ENCODE data around the gene SLC2A4.
A peak's percentile ranks its signal among the peaks of the same experiment; 100 is the strongest.
"Not testable (repeated sequence)": the region's sequence is repeated elsewhere in the genome, so short reads cannot be mapped to it uniquely, and the experiment has no call there.

Gene SLC2A4

DNA sequence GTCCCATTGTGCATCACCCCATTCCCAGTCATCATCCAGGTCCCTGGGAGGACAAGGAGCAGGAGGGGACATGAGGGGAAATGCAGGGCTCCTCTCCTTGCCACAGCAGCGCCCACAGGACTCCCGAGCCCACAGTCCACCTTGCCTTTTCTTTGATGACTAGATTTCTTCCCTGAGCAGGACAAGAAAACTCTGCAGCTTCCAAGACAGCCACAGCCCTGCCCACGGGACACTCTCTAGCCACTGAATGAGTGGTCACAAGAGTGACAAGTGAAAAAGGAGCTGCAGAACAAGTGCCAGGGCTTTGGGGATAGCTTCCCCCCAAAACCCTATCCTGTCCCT is 42.9 kb downstream of the SLC2A4 start:
- DNase-seq (ENCODE audit: low spot score): no peak

DNA sequence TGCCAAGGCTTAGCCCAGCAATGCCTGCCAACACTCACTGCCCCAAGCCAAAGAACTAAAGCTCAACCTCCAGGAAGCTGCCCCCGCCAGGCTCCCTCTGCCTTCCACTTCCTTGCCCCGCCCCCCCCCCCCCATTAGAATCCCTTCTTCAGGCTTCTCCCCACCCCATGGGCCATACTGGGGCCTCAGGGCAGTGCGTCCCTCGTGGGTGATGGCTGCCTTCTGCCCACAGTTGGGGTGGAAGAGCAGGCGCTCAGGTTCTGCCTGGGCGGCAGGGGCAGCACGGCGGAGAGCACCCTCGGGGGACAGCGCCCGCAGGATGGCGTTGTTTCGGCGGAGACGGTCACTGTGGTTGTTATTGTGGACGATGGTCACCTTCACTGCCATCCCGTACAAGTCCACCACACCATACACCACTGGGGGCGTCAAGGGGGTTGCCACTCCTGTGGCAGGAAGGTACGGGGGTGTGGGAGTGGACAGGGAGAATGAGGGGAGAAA is 43.6 kb downstream of the SLC2A4 start:
- DNase-seq (ENCODE audit: low spot score): no peak

DNA sequence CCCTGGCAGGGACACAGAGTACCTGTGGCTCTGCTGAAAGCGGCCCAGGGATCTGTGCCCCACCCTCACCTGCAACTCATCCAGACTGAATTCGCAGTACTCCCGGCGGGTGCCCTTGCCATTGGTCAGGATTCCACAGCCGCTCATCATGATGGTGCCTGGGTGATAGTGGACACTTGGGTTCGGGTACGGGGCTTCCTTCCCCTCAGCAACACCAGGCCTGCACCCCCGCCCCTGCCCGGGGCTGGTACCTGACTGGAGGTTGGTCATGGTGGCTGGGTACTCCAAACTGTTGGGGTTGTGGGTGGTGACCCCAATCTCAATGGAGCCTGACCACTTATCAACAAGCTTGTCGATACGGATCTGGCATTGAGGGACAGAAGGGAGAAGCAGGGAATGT is 44.7 kb downstream of the SLC2A4 start:
- DNase-seq (ENCODE audit: low spot score): no peak

DNA sequence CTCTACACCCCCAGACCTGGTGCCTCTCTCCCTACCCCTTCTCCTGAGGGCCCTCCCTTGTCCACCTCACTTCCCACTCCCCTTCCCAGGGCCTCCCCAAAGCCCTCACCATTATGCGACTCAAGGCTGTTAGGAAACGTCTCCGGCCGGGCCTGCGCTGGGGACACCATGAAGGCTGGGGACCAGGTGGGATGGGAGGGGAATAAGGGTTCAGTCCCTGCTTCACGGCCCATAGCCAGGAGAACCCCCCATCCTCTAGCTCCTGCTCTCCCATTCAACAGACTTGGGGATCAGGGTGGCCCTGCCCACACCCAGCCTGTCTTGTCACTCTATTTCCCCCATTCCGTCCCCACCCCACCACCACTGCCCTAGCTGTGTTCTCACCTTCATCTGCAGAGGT is 45.5 kb downstream of the SLC2A4 start:
- DNase-seq (ENCODE audit: low spot score): no peak

DNA sequence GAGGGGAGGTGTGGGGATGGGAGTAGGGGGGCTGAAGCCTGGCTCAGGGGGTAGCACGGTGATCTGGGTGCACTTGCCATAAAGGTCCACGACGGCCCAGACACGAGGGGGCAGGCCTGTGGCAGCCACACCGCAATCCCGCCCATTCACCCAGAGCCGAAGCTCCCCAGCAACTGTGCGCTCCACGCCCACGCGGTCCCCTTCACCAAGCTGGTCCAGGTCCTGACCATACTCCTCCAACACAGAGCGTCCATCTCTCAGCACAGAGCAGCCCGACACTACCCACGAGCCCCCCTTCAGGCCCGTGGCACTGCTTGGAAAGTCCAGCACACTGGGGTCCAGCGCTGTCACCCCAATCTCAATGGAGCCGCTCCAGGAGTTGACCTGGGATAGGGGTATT is 46.0 kb downstream of the SLC2A4 start:
- no peak for DNase-seq (ENCODE audit: low spot score)

DNA sequence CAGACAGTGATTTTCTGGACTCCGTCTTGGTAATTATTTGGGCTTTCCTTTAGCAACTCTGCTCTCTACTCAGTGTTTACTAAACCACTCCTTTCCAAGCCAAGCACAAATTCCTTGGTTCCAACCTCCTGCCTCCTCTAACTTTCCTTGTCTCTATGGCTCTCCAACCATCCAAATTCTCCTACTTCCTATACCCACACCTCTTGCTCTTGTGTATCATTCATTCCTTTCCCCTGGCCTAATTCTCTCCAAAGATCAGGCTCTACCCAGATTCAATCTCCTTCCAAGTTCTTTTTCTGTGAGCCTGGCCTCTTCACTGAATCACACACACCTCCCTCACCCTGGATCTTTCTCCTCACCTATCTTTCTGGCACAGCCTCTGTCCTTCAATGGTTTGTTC is 46.5 kb downstream of the SLC2A4 start:
- no peak for DNase-seq (ENCODE audit: low spot score)

DNA sequence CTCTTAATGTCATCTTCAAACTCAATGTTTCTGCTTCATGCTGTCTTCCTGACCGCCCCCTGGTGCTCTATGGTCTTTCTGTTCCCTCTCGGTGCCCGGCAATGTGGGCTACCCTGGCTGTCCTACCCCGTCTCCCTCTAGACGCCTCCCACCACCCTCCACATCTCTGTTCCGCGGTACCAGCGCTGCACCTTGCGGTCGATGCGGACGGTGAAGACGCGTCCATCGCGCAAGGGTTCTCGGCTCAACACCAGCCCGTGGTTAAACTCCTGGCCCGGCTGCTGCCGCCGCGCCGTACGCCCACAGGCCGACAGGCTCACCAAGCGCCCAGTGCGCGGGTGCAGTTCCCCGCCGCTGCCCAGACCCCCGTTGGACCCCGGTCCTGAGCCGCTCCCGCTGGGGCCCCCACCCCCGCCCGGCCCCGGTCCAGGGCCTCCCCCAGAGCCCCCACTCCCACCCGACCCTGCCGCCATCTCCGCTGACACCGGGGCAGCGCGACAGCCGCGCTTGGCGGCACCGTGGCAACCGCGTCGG is 47.4 kb downstream of the SLC2A4 start, which contains the start of gene NEURL4:
NEURL4 (minus strand) TSS at position 496 of the 534 bp plus-strand sequence; CDS start at position 473, 23 bp downstream.
- no peak for DNase-seq (ENCODE audit: low spot score)

DNA sequence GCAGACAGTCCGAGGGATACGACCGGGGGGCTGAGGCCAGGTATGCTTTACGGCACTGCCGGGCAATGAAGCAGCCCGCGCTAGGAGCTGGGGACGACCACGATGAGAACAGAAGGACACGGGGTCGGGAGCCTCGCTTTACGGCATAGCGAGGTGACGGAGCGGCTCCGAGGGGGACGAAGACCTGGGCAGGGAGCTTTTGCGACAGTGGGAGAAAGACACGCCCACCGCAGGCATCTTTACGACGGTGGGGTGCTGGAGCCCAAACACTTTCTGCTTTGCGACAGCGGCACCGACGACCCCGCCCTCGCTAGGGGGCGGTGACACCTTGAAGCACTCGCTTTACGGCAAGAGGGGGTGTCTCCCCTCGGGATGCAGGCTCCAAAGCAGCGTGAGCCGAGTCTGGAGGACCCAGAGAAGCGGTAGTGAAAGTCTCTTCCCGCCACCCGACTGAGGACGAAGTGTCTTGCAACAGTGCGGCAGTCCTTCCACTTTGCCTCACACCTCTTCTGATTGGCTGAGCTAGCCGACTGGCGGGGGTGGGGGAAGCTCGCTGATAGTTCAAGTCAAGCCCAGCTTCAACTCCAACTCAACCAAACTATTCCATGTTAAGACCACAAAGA is 48.0 kb downstream of the SLC2A4 start:
- peak; percentile 97 for DNase-seq (ENCODE audit: low spot score)

DNA sequence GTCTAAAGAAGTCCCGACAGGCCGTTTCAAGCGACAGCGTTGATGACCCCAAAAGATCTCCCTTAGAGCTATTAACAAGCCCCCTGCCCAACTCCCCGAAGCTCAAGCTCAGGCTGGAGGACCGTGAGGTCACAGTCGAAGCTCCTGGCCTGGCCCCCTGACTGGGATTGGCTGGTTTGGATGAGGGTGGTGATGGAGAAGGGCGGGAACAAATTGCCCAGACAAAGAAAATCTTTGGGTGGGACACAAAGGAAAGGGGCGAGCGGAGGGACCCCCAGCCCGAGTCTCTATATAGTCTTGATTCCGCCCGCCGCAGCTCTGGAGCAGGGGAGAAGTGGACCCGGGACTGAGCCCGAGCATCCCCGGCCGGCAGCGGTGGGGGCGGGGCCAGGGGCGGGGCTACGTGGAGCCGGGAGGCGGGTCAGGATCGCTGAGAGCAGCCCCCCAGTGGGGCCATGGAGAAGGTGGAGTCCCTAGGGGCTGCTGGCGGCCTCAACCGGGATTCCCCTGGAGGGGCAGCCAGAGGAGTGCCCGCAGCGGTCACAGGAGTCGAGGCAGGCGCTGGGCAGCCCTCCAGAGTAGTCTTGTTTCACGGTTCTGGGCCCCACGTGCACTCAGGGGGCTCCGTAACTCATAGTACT is 48.6 kb downstream of the SLC2A4 start:
- peak; percentile 74 for DNase-seq (ENCODE audit: low spot score)

DNA sequence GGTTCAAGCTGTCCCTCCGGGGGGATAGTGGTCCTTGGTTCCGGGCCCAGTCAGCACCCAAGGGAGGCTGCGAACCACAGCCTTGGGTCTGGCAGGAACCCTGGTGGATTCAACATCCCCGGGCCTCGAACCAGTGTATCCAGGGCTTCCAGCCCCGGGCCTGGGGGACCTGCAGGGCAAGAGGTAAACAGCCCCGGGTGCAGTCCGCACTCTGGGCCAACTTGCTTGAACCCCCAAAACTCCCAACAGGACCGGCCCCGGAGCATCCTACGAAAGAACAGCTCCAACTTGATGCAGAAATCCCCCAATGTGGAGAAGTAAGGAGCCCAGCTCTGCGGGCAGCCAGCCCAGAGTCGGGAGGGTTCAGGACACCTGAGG is 49.1 kb downstream of the SLC2A4 start:
- no peak for DNase-seq (ENCODE audit: low spot score)

DNA sequence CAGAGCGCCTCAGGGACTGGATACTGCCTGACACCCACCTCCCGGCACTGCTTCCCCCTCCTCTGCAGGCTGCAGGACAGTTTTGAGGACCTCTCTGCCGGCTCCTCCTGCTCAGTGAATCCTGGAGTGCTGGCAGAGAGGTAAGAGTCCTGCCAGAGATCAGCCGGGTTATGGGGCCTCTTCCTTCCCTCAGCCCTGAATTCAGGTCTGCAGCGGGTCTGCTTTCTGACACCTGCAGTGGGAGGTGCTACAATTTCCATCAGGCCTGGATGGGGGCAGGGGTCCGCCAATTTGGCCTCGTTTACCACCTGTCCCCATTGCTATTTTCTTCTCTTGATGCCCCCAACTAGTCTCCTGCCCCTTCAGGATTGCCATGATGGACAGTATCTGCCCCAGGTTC is 50.6 kb downstream of the SLC2A4 start:
- DNase-seq (ENCODE audit: low spot score): no peak

DNA sequence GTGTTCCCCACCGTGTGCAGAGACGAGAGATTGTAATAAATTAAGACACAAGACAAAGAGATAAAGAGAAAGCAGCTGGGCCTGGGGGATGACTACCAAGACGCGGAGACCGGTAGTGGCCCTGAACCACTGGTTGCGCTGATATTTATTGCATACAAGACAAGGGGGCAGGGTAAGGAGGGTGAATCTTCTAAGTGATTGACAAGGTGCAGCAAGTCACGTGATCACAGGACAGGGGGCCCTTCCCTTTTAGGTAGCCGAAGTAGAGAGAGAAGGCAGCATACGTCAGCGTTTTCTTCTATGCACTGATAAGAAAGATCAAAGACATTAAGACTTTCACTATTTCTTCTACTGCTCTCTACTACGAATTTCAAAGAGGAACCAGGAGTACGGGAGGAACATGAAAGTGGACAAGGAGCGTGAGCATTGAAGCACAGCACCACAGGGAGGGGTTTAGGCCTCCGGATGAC is 51.1 kb downstream of the SLC2A4 start:
- DNase-seq (ENCODE audit: low spot score): not testable (repeated sequence)

DNA sequence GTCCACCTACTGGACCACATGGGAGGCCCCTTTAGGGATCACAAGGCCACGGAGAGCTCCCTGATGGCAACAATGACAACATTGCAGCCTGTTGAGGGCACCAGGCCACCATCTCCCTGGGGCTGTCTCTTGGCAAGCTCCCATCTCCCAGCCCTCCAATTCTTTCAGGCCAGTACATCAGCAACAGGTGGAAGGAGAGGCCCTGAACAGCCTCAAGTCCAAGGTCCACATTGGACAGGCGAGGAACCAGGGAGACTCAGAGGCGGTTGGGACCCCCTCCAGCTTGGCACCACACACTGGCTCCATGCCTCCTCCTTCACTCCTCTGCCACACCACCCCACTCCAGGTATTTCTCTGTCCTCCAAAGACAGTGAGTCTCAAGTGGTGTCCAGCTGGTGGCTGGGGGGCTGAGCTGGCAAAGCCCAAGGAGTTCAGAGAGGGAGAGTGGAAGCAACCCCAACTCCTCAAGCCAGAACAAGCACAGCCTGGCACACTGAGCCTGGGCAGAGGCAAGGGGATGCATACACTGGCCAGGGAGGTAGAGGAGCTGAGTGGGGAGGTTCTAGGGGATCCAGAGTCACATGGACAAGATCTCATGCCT is 53.5 kb downstream of the SLC2A4 start:
- no peak for DNase-seq (ENCODE audit: low spot score)

DNA sequence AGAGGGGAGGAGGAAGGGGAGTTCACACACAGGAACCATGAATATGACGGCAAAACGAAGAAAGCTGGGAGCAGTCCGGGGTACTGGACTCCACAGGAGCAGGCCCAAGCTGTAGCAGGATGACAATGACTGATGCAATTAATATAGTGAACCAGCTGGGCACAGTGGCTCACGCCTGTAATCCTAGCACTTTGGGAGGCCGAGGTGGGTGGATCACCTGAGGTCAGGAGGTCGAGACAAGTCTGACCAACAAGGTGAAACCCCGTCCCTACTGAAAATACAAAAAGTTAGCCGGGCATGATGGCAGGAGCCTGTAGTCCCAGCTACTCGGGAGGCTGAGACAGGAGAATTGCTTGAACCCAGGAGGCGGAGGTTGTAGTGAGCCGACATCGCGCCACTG is 54.2 kb downstream of the SLC2A4 start:
- not testable (repeated sequence) for DNase-seq (ENCODE audit: low spot score)

DNA sequence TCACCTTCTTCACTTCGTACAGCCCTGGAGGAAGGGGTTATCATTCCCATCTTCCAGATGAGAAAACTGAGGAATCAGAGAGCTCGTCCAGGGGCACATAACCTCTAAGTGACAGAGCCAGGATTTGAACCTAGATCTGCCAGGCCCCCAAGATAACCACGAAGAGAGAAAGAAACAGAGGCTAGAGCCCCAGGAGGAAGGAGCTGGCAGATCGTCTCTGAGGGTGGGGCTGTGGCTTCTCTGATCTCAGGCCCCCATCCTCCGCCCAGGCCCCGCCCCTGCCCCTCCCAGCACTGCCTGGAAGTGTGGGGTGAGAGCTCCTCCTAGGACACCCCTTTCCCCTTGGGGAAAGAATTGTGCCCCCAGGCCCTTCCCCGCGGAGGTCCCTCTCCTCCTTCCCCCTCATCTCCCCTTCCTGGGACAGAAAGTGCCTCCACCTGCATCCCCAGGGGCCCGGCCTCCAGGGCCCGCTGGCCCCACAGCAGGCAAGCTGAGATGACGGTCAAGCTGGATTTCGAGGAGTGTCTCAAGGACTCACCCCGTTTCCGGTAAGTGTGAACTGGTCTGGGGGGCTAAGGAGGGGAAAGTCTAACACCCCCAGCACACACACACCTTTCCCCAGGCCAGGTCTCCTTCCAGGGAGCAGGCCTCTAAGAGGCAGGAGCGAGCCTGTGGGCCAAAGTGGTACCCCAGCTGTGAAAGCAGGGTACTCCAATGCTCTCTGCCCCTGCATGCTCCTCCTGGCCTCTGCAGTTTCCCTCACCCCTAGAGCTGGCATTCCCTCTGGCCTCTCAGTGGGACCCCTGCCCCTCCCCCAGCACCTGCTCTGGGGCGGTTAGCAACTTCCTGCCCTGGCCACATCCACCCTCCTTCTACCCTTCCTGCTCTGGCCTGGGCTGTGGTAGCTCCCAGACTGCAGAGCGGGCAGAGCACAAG is 55.0 kb downstream of the SLC2A4 start, which contains the start of gene ACAP1:
ACAP1 (plus strand) TSS at position 290 of the 936 bp plus-strand sequence; CDS start at position 496, 206 bp downstream.
- DNase-seq (ENCODE audit: low spot score): peak; percentile 92

DNA sequence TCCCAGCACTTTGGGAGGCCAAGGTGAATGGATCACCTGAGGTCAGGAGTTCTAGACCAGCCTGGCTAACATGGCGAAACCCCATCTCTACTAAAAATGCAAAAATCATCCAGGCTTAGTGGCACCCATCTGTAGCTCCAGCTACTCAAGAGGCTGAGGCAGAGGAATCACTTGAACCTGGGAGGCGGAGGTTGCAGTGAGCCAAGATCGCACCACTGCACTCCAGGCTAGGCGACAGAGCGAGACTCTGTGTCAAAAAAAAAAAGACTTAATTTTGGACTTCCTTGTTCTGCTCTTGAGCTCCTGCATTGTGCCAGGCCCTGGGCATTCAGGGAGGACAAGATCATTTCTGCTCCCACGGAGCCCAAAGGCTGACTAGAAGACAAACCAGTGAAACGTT is 56.1 kb downstream of the SLC2A4 start:
- DNase-seq (ENCODE audit: low spot score): not testable (repeated sequence)
